ENCODE results near the gene PCDH15. TPM values are rescaled to one million over a fixed set of nuclear protein-coding genes. Genes with fewer than 3 reads are reported as not detected.

The PCDH15 gene
- total RNA-seq, result not detected in 2 replicates

GRCh38 chr10:54800741-54801421 lies at the start of gene PCDH15:
Gene PCDH15 (minus strand): TSS chr10:54801231. CDS start chr10:54664262, 136,969 bp downstream.

